Measurements from ENCODE around the gene ULK4.
"Not testable (repeated sequence)": the region's sequence is repeated elsewhere in the genome, so short reads cannot be mapped to it uniquely, and the experiment has no call there.

Gene ULK4

DNA sequence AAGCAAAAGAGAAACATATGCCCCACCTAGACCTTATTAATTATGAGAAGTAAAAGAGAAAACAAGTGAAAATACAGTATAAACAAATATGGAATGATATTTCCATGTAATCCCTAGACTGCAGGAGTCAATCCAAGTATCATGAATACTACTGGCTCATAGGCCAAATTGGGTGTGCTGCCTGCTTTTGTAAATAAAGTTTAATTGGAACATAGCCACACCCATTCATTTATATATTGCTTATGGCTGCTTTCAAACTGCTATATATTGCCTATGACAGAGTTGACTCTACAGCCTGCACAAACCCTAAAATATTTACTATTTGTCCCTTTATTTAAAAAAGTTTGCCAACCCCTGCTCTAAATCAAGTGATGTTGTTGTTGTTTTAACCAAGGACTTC, 5.3 kb downstream of the ULK4 start:
- DNase-seq, result no peak

DNA sequence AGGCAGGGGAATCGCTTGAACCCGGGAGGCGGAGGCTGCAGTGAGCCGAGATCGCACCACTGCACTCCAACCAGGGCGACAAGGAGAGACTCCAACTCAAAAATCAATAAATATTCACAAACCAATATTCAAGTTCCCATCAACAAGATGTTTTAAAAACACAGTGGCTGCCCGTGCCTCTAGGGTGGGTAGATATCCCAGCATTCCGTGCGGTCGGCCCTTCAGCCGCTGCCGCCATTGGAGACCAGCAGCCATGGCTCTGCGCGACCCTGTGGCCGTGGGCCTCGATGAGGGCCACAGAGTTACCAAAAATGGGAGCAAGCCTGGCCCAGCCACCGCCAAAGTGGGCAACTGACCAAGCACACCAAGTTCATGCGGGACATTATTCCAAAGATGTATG, 6.7 kb downstream of the ULK4 start:
- DNase-seq, result no peak

DNA sequence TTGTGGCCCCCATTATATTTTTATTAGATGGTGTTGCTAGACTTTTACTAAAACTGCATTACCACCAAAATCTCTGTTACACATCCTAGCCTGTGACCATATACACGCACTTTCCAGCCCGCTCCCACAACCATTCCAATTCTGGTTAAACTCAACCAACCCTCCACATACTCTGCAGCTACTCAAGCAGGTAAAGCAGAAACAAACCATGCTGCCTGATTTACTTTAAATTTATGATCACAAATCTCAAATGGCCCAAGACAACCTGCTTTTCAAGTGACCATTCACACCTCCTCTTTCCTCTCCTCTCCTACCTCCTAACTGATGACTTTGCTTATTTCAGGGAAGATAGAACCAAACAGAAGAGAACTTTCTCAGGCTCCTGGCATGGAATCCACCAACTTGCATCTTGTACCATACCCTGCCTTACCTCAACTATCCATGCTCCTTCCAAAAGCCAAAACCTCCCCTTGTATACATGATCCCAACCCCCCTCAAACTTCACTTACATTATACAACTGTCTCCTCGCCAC, 18.5 kb downstream of the ULK4 start:
- no peak for DNase-seq

DNA sequence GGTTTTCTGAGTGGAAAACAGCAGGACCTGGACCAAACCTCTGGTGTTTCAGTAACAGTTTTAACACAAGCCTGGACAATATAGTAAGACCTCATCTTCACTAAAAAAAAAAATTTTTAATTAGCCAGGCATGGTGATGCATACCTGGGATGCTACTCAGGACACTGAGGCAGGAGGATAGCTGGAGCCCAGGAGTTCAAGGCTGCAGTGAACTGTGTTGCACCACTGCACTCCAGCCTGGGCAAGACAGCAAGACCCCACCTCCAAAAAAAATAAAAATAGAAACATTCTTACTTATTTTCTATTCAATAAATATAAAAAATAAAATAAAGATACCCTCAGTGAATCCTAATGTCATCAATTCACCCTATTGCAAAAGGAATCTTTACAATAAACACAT, 21.5 kb downstream of the ULK4 start:
- DNase-seq, result no peak

DNA sequence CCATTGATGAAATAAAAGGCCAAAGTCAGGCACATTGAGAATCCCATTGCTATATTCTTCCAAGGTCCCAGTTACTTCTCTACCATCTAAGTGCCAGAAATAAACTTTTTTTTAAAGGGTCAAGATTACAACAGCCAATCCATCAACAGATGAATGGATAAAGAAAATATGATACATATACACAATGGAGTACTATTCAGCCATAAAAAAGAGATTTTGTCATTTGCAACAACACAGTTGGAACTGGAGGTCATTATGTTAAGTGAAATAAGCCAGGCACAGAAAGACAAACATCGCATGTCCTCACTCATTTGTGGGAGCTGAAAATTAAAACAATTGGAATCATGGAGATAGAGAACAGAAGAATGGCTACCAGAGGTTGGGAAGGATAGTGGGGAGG, 25.5 kb downstream of the ULK4 start:
- no peak for DNase-seq

DNA sequence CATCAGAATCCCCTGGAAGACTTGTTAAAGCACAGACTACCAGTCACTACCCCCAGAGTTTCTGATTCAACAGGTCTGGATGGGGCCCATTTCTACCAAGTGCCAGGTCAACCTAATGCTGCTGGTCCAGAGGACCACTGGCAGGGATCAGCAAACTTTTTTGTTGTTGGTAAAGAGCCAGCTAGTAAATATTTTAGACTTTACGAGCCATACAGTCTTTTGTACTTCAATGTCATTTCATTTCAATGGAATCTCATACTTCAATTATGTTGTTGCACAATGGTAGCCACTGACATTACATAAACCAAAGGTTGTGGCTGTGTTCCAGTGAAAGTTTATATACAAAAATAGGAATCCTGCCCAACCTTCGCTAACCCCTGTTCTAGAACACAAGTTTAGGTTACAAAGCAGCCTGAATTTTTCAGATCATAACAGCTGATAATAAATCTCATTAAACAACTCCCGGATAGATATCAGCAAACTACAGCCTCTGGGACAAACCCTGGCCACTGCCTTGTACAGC, 28.7 kb downstream of the ULK4 start:
- DNase-seq, result no peak

DNA sequence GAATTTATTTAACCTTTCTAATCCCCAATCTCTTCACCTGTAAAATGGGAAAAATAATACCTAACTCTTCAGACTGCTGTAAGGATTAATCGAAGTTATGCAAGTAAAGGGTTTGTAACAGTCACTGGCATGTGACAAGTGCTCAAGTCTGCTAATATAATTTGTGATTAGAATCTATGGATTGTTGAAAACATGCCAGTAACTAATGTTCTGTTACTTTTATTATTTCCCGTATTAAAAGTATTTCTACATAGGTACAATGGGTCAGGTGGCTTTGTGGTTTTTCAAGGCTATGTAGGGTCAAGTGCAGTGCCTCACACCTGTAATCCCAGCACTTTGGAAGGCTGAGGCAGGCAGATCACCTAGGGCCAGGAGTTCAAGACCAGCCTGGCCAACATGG, 29.4 kb downstream of the ULK4 start:
- DNase-seq, result no peak

DNA sequence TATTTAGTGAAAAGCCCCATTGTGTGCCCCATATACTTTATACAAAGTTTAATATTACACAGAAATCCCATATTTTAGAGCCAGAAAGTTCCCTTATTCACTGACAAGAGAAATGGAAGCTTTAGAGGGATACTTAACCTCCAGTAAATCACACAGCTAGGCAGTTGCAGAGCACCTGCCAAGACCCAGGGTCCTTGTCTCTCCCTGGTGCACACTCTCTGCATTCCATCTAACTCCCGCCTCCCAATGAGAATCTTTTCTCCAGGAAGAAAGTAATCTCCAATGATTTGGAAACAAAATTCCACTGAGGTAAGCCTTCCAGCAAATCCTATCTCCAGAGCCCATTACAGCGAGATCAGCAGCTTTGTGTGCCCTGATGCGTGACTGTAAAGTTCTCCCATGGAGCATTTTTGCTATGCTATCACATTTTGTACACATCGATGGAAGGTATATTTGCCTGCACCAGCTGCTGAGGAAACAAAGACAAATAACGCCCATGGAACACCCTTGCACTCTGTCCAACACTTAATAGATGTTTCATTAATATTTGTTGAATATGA, 41.4 kb downstream of the ULK4 start:
- no peak for DNase-seq

DNA sequence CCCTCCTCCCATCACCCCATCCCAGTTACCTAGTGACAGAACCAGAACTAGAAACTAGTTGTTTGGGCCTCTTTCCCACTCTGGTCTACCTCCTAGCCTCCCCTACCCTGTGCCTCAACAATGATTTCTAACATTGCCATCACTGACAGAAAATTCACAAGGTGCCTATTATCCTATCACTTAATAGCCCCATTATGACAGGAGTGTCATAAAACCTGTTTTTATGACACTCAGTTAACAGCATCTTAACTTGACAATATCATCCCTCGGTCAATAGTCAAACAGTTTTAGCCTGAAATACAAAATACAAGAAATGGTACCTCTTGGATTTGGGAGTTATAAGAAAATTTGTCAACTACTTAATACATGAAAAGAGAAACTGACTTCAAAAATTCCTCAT, 46.5 kb downstream of the ULK4 start:
- DNase-seq, result no peak

DNA sequence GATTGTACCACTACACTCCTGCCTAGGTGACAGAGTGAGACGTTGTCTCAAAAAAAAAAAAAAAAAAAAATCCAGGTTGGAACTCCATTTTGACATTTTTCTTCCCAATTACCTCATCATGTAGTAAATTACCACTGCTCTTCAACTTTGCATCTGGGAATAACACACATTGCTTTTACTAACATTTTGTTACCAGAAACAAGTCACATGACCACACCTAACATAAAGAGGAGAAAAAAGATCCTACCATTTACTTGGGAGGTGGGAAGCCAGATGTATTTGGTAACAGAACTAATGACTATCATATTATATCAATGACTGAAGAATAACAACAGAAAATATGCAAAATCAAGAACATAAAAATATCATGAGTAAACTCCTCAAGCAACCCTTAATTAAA, 49.6 kb downstream of the ULK4 start:
- no peak for DNase-seq

DNA sequence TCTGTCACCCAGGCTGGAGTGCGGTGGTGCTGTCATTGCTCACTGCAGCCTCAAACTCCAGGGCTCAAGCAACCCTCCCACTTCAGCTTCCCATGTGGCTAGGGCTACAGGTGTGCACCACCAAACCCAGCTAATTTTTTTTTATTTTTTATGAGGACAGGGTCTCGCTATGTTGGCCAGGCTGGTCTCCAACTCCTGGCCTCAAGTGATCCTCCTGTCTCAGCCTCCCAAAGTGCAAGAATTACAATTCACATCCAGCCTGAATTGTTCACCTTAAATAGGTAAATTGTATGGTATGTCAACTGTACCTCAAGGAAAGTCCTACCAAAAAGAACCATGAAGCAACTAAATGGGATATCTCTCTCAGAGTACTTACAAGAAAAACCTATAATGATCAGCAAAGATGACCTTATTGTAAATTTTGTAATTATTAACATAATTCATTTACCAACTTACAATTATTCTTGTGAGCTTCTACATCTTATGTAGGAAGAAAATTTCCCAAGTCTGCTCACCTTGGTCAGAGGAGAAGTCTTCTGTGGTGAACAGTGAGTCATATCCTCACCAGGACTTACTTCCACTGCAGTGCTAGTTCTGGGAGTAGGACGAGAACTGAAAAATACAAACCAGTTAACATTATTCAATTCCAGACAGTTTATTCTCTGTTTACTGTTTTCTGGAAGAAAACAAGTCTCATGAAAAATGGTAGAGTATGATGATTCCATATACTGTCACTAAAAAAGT, 54.4 kb downstream of the ULK4 start:
- no peak for DNase-seq

DNA sequence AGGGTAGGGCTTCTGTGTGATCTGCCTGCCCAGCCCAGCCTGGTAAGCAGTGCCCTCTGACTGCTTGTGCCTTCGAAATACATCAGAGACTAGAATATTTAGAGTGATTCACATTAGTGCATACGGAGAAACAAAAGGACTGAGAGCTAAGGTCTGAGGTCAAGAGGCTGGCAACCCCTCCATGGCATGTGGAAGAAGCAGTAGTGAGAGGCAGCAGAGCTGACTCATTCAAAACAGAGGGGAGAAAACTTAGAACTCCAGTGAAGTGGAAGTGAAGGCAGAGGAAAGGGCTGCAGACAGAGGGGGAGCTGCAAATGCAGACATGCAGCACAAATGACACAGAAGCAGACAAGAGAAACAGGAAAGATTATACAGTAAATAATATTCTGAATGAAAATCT, 61.6 kb downstream of the ULK4 start:
- DNase-seq, result no peak

DNA sequence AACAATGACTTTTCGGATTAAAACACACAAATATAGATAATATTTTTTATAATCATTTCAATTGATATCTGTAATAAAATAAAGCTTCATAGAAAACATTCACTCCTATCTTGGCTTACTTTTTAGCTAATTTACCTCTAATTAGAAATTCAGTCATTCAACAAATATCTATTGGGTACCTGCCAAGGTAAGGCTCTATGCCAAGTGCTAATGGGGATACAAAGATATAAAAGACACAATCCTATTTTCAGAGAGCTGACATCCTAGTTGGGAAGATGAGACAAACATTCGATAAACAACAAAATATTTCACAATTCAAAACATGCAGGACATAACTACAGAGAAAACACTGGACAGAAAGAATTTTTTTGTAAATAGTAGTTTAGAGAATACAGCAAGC, 63.3 kb downstream of the ULK4 start:
- DNase-seq, result no peak

DNA sequence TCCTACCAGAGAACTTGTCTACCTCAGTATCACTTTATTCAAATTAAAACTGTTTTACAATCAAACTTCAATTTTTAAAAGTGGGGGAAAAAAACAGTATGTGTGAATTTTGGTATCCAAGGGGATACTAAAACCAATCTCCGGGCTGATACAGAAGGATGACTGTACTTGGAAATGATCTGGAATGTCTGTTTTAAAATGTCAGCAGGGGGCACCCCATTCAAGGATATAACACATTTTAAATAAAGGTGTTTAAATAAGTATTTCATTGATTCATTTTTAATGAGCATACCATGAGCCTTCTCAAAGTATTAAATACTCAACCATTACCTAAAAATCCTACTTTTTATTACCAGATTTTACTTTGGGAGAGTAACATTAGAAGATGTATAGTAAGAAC, 67.9 kb downstream of the ULK4 start:
- no peak for DNase-seq

DNA sequence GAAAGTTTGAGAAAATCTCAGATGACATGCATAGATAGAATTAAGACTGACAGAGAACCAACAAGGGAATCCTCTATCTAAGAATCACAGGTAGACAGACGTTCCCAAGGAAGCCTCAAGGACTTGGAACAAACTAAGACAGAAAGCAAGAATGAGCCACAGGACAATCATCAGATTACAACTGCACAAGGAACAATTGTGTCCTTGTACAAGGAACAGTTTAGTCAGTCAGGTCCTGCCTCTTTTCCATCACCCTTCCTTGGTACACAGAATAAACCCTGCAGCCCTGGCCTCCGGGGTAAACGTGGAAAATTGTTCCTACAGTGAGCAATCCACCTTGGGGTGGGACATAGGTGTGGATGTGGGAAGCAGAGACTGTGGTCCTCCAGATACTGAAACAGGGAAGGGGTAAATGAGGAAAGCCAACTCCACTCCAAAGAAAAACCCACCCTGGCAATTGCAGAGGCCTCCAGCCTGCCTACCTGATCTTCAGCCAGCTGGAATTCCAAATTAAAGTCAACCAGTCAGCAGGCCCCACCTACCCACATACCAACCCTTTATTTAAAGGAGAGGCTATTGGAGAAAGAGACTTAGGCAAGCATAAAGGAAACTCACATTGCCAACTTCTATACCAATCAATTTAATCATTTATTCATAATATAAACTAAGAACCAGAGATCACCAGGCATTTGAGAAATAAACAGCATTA, 73.4 kb downstream of the ULK4 start:
- DNase-seq, result no peak

DNA sequence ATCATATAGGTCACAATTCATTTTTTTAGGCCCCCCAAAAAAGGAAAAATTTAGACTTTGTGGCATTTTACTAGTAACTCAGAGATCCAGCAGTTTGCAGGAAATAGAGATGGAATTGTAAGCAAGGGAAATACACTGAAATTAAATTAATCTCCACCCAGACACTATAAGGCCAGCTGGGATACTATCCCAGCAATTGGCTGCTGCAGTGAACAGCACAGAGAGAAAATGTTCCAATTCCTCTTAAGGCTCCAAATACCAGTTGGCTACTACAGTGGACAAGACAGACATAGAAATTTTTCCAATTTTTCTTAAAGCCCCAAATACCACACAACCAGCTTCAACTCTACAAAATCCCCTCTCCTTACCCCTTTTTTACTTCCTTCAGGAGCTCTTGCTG, 78.9 kb downstream of the ULK4 start:
- no peak for DNase-seq

DNA sequence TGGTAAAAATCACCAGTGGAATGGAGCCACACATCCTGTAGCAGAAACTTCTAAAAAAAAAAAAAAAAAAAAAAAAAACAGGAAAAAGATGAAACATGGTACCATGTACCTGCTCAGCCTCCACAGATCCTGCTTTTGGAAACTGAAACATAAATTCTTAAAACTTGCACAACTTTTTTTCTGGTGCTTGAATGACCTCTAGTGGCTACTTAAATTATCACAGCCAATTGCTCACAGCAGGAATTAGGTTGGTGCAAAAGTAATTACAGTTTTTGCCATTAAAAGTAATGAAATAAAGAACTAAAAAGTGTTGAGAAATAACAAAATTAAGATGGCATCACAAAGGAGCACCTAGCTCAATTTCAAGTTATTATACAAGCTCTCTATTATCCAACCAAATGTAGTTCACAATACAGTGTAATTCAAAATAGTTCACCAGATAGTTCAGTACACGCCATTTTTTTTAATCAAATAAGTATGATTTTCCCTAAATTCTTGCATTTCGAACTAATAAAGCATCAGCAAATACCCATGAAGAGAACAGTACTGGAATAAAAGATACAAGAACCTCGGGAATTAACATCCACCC, 80.6 kb downstream of the ULK4 start:
- no peak for DNase-seq

DNA sequence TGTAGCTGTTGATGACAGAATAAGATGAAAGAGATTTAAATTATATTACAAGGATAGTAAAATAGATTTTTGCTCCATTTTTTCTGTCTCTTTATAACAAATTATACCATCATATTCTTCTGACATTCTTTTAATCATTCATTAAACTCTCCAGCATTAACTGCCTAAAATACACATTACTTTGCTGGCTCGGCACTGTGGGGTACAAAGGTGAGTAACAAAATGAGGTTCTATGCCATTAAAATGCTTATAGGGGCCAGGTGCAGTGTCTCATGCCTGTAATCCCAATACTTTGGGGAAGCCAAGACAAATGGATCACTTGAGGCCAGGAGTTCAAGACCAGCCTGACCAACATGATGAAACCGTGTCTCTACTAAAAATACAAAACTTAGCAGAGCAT, 81.5 kb downstream of the ULK4 start:
- DNase-seq, result no peak

DNA sequence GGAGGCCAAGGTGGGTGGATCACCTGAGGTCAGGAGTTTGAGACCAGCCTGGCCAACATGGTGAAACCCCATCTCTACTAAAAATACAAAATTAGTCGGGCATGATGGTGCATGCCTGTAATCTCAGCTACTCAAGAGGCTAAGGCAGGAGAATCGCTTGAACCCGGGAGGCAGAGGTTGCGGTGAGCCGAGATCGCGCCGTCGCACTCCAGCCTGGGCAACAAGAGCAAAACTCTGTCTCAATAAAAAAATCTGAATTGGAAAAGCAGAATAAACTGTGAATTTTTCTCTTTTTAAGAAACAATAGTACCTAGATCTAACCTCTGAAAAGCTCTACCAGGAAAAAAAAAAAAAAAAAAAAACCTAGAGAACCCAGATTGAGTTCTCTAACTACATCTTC, 84.2 kb downstream of the ULK4 start:
- DNase-seq, result not testable (repeated sequence)

DNA sequence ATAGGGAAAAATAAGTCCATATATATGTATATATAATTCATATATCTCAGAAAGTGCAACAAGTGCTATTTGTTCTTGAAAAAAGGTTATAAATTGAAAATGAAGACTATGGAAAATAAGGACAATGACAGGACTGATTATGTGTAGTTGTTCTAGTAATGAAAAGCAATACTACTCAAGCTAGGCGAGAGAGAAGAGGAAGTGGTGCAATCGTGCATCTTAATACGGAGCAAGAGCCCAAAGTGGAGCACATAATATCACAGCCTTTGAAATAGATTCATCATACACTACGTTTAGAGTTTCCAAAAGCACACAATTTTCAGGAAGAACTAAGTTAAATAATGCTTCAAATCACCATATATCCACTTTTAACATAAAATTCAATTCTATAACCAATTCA, 87.9 kb downstream of the ULK4 start:
- DNase-seq, result no peak

DNA sequence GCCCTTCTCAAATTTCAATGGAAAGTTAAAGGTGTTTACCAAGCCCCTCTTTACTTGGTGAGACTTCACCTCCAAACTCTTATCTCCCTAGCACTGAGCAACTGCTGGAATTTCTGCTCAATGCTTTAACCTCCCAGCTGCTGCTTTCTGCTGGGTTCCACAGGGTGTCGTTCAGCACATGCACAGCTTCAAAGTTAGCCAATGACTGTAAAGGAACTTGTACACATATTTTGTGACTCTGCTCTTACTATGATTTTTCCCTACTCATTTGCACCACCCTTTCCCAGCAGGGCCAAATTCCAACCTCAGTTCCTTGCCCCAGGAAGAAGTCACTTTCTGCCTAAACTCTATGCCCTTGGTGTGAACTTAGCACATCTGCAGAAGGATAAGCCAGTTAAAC, 89.7 kb downstream of the ULK4 start:
- DNase-seq, result no peak

DNA sequence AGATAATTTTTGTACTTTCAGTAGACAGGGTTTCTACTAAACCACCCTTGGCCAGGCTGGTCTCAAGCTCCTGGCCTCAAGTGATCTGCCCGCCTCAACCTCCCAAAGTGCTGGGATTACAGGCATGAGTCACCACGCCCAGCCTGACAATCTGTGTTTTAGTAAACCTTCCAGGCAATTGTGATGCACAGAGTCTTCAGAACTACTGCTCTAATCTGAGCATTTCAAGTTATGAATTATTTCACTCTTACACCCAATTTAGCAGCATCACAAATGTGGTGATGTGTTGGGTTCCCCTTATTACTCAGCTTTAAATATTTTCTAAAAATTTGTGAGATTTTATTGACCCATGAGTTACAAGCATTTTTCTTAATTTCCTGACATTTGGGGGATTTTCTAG, 94.4 kb downstream of the ULK4 start:
- DNase-seq, result no peak

DNA sequence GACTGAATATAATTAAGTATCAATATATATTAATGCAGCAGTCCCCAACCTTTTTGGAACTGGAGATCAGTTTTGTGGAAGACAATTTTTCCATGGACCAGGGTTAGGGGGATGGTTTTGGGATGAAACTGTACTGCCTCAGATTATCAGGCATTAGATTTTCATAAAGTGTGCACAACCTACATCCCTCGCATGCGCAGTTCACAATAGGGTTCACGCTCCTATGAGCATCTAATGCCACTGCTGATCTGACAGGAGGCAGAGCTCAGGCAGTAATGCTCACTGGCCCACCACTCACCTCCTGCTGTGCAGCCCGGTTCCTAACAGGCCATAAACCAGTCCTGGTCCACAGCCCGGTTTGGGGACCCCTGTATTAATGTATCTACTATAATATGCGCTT, 95.6 kb downstream of the ULK4 start:
- no peak for DNase-seq

DNA sequence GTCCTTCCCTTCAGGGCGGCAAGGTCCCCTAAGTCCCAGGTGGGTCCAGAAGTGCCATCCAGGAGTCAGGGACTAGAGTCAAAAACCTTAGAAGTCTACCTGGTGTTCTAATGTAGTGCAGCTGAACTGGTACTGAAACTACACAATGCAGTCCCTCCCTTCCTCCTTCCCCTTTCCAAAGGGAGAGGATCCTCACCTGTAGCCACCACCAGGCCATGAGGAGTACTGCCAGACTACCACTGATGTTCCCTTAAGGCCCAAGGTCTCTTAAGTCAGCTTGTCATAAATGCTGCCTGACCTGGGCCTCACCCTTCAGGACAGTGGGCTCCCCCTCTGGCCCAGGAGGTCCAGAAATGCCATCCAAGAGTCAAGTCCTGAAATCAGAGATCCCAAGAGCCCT, 98.9 kb downstream of the ULK4 start:
- DNase-seq, result no peak
